ENCODE measurements around the gene LRFN3. TPM values are rescaled to one million over a fixed set of nuclear protein-coding genes. Genes with fewer than 3 reads are reported as not detected.

LRFN3 gene
- total and polyA plus RNA-seq, 2 of the 4 experiments (the other 2 are of a cell fraction) = 0.36 to 4.8 TPM

DNA sequence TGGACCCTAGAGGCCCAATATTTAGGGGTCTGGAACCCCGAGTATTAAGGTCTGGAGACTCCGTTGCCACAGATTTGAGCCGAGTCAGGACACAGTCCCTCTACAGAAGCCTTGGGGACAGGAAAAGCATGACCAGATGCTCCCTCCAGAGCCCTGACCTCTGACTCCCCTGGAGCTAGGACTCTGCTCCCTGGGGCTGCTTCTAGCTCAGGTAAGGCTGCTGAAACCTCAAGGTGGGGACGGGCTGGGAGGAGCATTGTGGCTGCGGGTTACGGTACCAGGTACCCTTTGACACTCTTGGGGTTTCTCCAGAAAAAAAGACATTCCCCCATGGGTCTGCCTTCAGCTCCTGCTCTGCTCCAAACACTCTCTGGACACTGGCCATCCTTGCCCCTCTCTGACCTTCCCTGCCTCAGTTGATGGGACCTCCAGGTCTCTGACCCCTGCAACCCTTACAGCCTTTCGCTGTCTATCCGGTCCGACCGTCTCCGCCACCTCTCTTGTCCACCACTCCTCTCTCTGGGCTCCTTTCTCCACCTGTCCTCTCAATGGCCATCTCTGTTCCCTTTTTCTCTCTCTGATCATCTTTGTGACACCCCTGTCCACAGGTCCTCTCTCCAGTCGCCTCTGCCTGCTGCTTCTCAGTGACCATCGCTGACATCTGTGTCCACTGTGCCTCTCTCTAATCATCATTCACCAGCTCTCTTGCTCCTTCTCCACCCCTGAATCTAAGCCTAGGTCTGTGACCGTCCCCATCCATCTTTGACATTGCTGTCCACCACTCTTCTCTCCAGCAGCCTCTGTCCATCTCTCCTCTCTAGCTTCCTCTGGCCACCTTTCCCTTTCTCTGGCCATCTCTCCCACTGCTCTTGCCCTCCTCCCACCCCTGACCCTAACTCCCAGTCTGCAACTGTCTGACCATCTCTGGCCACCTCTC, 1.4 kb downstream of the LRFN3 start (continued):
- TF ChIP-seq FOS (IDR thresholded peaks at IDR 0.05; ENCODE audit: low read depth, low read length) = no peak

- ChIA-PET CTCF (no interaction called here), POLR2A (ENCODE audit: unreplicated experiment) (no interaction called here)
- Histone ChIP-seq H3K9ac (ENCODE audit: low read depth, low read length) (no peak overlapping the region), H3K4me2 (ENCODE audit: low read depth, low read length) (peak overlapping the region; percentile 85; the same call in 1 of the 2 replicates), H3K4me3 (ENCODE audit: insufficient read depth, low read depth, low read length) (no peak overlapping the region), H2BK5ac (ENCODE audit: low read depth, low read length, poor library complexity, severe bottlenecking) (no peak overlapping the region), H3K27me3 (ENCODE audit: control insufficient read depth, insufficient read depth, low read length) (no peaks in the 10 kb centered on the region), H4K8ac (ENCODE audit: low read depth in 2 of 2, low read length in 2 of 2) (no peak overlapping the region), H3K9me3 (ENCODE audit: control insufficient read depth, insufficient read depth, low read length) (no peaks in the 10 kb centered on the region), H3K4ac (ENCODE audit: low read depth, low read length) (no peak overlapping the region), H3K18ac (ENCODE audit: low read depth, low read length) (no peak overlapping the region), H2AFZ (replicated peaks; ENCODE audit: low read length, poor library complexity) (no peak overlapping the region), H4K5ac (ENCODE audit: low read depth, low read length) (no peak overlapping the region), H2BK20ac (ENCODE audit: low read depth, low read length) (no peak overlapping the region), H3K56ac (ENCODE audit: extremely low read depth, insufficient read depth, low read length) (no peak overlapping the region), H2BK120ac (ENCODE audit: low read depth, low read length) (no peak overlapping the region), H3K79me1 (ENCODE audit: low read depth in 1 of 2, low read length in 2 of 2) (peaks cover 15 to 31% of the 10 kb centered on the region in 2 experiments), H3K23ac (ENCODE audit: low read depth, low read length) (peak overlapping the region; percentile 4), H3K4me1 (ENCODE audit: control insufficient read depth, insufficient read depth, low read length) (peaks cover 8% of the 10 kb centered on the region), H2AK9ac (replicated peaks; ENCODE audit: low read depth, low read length, poor library complexity) (no peak overlapping the region), H2AK5ac (ENCODE audit: low read depth, low read length) (no peak overlapping the region), H3K27ac (ENCODE audit: insufficient read depth, low read length) (no peak overlapping the region), H3K14ac (replicated peaks; ENCODE audit: low read depth, low read length) (no peak overlapping the region), H3K36me3 (ENCODE audit: control insufficient read depth, insufficient read depth, low read length) (peaks cover 8% of the 10 kb centered on the region; the same call in 1 of the 2 replicates), H3K9me1 (ENCODE audit: insufficient read depth, low read length) (peaks cover 9% of the 10 kb centered on the region), H2BK15ac (ENCODE audit: low read depth, low read length) (no peak overlapping the region), H4K20me1 (ENCODE audit: insufficient read depth, low read length) (peaks cover 17% of the 10 kb centered on the region; the same call in 1 of the 2 replicates), H4K91ac (ENCODE audit: insufficient read depth, low read depth, low read length) (no peak overlapping the region)
- dilution Hi-C loops (cut with HindIII; ENCODE audit: low sequenced_read_pairs, unreplicated experiment) = no loop called here
- intact Hi-C loops (cut with micrococcal nuclease) = loop anchor here (5.0 kb wide), 1 partner anchor 114 kb away; the partner anchor contains the start of genes THAP8 and WDR62
- in situ Hi-C loops (cut with MboI; ENCODE audit: low sequenced_read_pairs) = no loop called here
- DNase-seq (no peak), ATAC-seq (ENCODE audit: low read depth) (no peak)
- BruUV-seq (replicated peaks) = no TSS peak
- WGBS, 2 experiments (ENCODE audit: extremely low coverage in 2 of 2, insufficient read length in 1 of 2) = 77% methylated on average over 9 of the region's 13 CpGs; no CpG with 5 or more reads in 1 of the 2 experiments
- no peak for TF ChIP-seq NFE2L2 (IDR thresholded peaks at IDR 0.05; ENCODE audit: low read depth, low read length)
- peak; percentile 70 for TF ChIP-seq CEBPB (IDR thresholded peaks at IDR 0.05; ENCODE audit: low read depth, low read length)
- no peak for TF ChIP-seq MAZ (IDR thresholded peaks at IDR 0.05; ENCODE audit: borderline replicate concordance, low read depth, low read length)
- TF ChIP-seq, protein P1, sequence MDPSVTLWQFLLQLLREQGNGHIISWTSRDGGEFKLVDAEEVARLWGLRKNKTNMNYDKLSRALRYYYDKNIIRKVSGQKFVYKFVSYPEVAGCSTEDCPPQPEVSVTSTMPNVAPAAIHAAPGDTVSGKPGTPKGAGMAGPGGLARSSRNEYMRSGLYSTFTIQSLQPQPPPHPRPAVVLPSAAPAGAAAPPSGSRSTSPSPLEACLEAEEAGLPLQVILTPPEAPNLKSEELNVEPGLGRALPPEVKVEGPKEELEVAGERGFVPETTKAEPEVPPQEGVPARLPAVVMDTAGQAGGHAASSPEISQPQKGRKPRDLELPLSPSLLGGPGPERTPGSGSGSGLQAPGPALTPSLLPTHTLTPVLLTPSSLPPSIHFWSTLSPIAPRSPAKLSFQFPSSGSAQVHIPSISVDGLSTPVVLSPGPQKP (IDR thresholded peaks at IDR 0.05; ENCODE audit: borderline replicate concordance, low read depth, low read length) = no peak
- no peak for TF ChIP-seq POLR2A (IDR thresholded peaks at IDR 0.05; ENCODE audit: low read depth, low read length)
- no peak for TF ChIP-seq MAFK (IDR thresholded peaks at IDR 0.05; ENCODE audit: low read depth, low read length)
Observed at GRCh38 chr19:35938282-35939224, 2.4 kb downstream of the LRFN3 start.
